Liver (tissue), 3 donors: Measurements from ENCODE around the gene GAN.

Experiments
- JUND ChIP-seq, 2 donors: IDR thresholded peaks; 2 replicates each; pipeline ENCODE4 v1.6.1; 2016; ENCODE audit warnings: antibody characterized with exemption in 2 of 2
- SP1 ChIP-seq: IDR thresholded peaks from 2 replicates; pipeline ENCODE4 v1.6.1; 2018; ENCODE audit warnings: antibody characterized with exemption, mild to moderate bottlenecking
- TF ChIP-seq, protein P1 (sequence below): fragments of 150-350 bp; IDR thresholded peaks from 2 replicates; pipeline ENCODE4 v1.5.1; 2017; ENCODE audit warnings: improper control_type of control experiment, low read depth, low read length; ENCODE audit not compliant: missing input control
- TF ChIP-seq, protein P2 (sequence below): IDR thresholded peaks from 2 replicates; pipeline ENCODE4 v1.6.1; 2016; ENCODE audit warnings: antibody characterized with exemption
- TF ChIP-seq, protein P3 (sequence below): IDR thresholded peaks from 2 replicates; pipeline ENCODE4 v1.6.1; 2016; ENCODE audit warnings: antibody characterized with exemption
- donor health status: healthy.
- donor health status: healthy.

DNA sequence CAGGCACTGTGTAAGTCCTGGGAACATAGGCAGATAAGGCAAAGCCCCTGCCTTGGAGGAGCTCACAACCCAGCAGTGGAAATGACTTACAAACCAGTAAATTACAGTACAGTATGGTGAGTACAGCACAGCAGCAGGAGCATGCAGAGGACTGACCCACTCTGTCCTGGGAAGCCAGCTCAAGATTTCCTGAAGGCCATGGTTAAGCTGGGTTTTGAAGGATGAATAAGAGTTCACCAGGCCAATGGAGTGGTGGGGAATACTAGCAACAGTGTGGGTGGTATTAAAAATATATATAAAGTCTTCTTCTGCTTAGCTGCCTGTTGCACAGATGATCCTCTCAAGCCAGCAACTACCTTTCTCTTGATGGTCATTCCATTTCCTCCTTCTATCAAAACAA, 3.0 kb upstream of the GAN start:
- no peak for TF ChIP-seq SP1
- TF ChIP-seq, protein P1, sequence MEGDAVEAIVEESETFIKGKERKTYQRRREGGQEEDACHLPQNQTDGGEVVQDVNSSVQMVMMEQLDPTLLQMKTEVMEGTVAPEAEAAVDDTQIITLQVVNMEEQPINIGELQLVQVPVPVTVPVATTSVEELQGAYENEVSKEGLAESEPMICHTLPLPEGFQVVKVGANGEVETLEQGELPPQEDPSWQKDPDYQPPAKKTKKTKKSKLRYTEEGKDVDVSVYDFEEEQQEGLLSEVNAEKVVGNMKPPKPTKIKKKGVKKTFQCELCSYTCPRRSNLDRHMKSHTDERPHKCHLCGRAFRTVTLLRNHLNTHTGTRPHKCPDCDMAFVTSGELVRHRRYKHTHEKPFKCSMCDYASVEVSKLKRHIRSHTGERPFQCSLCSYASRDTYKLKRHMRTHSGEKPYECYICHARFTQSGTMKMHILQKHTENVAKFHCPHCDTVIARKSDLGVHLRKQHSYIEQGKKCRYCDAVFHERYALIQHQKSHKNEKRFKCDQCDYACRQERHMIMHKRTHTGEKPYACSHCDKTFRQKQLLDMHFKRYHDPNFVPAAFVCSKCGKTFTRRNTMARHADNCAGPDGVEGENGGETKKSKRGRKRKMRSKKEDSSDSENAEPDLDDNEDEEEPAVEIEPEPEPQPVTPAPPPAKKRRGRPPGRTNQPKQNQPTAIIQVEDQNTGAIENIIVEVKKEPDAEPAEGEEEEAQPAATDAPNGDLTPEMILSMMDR = no peak
- TF ChIP-seq, protein P2, sequence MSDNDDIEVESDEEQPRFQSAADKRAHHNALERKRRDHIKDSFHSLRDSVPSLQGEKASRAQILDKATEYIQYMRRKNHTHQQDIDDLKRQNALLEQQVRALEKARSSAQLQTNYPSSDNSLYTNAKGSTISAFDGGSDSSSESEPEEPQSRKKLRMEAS = no peak
- TF ChIP-seq, protein P3, sequence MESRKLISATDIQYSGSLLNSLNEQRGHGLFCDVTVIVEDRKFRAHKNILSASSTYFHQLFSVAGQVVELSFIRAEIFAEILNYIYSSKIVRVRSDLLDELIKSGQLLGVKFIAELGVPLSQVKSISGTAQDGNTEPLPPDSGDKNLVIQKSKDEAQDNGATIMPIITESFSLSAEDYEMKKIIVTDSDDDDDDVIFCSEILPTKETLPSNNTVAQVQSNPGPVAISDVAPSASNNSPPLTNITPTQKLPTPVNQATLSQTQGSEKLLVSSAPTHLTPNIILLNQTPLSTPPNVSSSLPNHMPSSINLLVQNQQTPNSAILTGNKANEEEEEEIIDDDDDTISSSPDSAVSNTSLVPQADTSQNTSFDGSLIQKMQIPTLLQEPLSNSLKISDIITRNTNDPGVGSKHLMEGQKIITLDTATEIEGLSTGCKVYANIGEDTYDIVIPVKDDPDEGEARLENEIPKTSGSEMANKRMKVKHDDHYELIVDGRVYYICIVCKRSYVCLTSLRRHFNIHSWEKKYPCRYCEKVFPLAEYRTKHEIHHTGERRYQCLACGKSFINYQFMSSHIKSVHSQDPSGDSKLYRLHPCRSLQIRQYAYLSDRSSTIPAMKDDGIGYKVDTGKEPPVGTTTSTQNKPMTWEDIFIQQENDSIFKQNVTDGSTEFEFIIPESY = no peak
- no peak for TF ChIP-seq JUND (IDR thresholded peaks at IDR 0.05)
